Testis (tissue), 3 donors: ENCODE measurements around the gene MATR3. TPM values are rescaled to one million over a fixed set of nuclear protein-coding genes. Genes with fewer than 3 reads are reported as not detected.
"Not testable (repeated sequence)": the region's sequence is repeated elsewhere in the genome, so short reads cannot be mapped to it uniquely, and the experiment has no call there.

Experiments
- DNase-seq: peaks from one replicate; pipeline ENCODE4 v3.0.0-alpha.2; 2019
- H3K27ac ChIP-seq, 2 donors: fragments of 200-600 bp; sonication (generic); one replicate each; pipeline ENCODE4 v1.5.1; 2019
- H3K27me3 ChIP-seq: fragments of 200-600 bp; sonication (generic); one replicate; pipeline ENCODE4 v1.5.1; 2019
- H3K36me3 ChIP-seq: fragments of 200-600 bp; sonication (generic); one replicate; pipeline ENCODE4 v1.5.1; 2017; ENCODE audit warnings: low read depth; ENCODE audit errors: missing control alignments
- H3K4me1 ChIP-seq: fragments of 200-600 bp; sonication (generic); one replicate; pipeline ENCODE4 v1.5.1; 2019
- H3K4me3 ChIP-seq, 2 donors: fragments of 200-600 bp; sonication (generic); one replicate each; pipeline ENCODE4 v1.5.1; 2017 to 2019
- H3K9me3 ChIP-seq: fragments of 200-600 bp; sonication (generic); one replicate; pipeline ENCODE4 v1.5.1; 2017
- POLR2A ChIP-seq: fragments of 450-650 bp; IDR thresholded peaks from one replicate; pipeline ENCODE4 v1.6.1; 2017; ENCODE audit warnings: antibody characterized with exemption, mild to moderate bottlenecking, moderate library complexity
- WGBS, 2 donors: methylation state at CpG; one replicate each; pipeline ENCODE4 v1.1.5; 2018; 5-methylcytosine and 5-hydroxymethylcytosine counted together
- intact Hi-C: fragments of 100-400 bp; cut with DNase I; formaldehyde crosslinking; loops from one replicate; pipeline ENCODE4 v1.15.1; 2023; ENCODE audit warnings: low total_unique reads
- polyA plus RNA-seq: library from polyadenylated mRNA; stranded (reverse); fragments of 350-450 nt; fragmentation: Illumina TruSeq; extraction: RNeasy Lipid Tissue Mini Kit (QIAGEN cat#74804); gene quantifications from one replicate; pipeline ENCODE4 v1.2.3, GENCODE V29; 2014; ENCODE audit warnings: low read depth, low replicate concordance; ENCODE audit not compliant: insufficient read depth
- total RNA-seq, 2 donors: library from RNA; depleted of rRNA; stranded (reverse); fragments of >200 nt; gene quantifications; one replicate each; pipeline ENCODE4 v1.2.3, GENCODE V29; 2016
- TF ChIP-seq, protein P1 (sequence below), 3 experiments: fragments of 450-650 bp in 2 of 3; fragments of 200-600 bp in 1 of 3; sonication (generic) in 1 of 3; IDR thresholded peaks; one replicate each; pipeline ENCODE4 v1.5.1; 2016 to 2019; ENCODE audit warnings: antibody characterized with exemption in 3 of 3, mild to moderate bottlenecking in 2 of 3, moderate library complexity in 1 of 3

MATR3 gene
- total and polyA plus RNA-seq, 3 donors from 2014 or later: 174 to 248 (median 243) TPM

GRCh38 chr5:139343476-139343875 is 49.9 kb downstream of the MATR3 start:
- H3K9me3 ChIP-seq: no peaks in the 10 kb centered on the region
- H3K4me3 ChIP-seq: no peak overlapping the region
- no peak for TF ChIP-seq POLR2A
- H3K27me3 ChIP-seq: no peaks in the 10 kb centered on the region
- no peak overlapping the region for H3K27ac ChIP-seq
- WGBS, 2 donors: 55 to 57% methylated on average over 9 of the region's 9 CpGs
- intact Hi-C loops: no loop called here
- no peak for DNase-seq
- H3K4me1 ChIP-seq: peaks cover 8% of the 10 kb centered on the region
- no peaks in the 10 kb centered on the region for H3K36me3 ChIP-seq

DNA sequence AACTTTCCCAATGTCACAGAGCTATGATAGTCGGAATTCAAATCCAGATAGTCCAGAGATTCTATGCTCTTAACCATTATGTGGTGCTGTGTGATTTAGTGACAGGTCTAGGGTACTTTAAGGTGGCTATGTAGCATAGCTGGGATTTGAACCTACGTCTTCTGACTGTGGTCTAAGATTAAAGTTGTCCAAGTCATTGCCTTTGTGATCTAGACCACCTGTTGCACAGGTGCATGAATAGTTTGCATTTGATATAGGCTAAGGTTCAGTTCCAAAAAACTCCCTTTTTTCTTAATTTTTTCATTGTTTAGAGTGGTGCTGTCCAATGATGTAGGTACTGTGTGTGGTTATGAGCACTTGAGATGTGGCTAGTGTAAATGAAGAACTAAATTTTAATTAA is 50.6 kb downstream of the MATR3 start:
- Histone ChIP-seq H3K27ac (no peak overlapping the region), H3K4me3 (no peak overlapping the region), H3K36me3 (no peaks in the 10 kb centered on the region), H3K9me3 (no peaks in the 10 kb centered on the region), H3K27me3 (no peaks in the 10 kb centered on the region), H3K4me1 (peaks cover 8% of the 10 kb centered on the region)
- intact Hi-C loops: no loop called here
- 51 to 52% methylated on average over 2 of the region's 2 CpGs for WGBS, 2 donors
- no peak for DNase-seq
- TF ChIP-seq, protein P1, sequence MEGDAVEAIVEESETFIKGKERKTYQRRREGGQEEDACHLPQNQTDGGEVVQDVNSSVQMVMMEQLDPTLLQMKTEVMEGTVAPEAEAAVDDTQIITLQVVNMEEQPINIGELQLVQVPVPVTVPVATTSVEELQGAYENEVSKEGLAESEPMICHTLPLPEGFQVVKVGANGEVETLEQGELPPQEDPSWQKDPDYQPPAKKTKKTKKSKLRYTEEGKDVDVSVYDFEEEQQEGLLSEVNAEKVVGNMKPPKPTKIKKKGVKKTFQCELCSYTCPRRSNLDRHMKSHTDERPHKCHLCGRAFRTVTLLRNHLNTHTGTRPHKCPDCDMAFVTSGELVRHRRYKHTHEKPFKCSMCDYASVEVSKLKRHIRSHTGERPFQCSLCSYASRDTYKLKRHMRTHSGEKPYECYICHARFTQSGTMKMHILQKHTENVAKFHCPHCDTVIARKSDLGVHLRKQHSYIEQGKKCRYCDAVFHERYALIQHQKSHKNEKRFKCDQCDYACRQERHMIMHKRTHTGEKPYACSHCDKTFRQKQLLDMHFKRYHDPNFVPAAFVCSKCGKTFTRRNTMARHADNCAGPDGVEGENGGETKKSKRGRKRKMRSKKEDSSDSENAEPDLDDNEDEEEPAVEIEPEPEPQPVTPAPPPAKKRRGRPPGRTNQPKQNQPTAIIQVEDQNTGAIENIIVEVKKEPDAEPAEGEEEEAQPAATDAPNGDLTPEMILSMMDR (IDR thresholded peaks at IDR 0.05): no peak
- TF ChIP-seq POLR2A: no peak

GRCh38 chr5:139345442-139345841 is 51.9 kb downstream of the MATR3 start:
- DNase-seq, H3K4me1 ChIP-seq, intact Hi-C loops, H3K27me3 ChIP-seq, H3K4me3 ChIP-seq, H3K27ac ChIP-seq, H3K9me3 ChIP-seq, H3K36me3 ChIP-seq: not testable (repeated sequence)
- 87% methylated on average over 8 of the region's 8 CpGs for WGBS, 2 donors

DNA sequence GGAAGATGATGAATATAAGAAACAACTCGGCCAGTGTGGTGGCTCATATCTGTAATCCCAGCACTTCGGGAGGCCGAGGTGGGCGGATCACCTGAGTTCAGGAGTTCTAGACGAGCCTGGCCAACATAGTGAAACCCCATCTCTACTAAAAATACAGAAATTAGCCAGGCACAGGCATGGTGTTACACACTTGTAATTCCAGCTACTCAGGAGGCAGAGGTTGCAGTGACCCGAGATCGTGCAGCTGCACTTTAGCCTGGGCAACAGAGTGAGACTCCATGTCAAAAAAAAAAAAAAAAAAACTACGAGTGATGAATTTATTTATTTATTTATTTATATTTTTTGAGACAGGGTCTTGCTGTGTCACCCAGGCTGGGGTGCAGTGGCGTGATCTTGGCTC is 54.3 kb downstream of the MATR3 start:
- intact Hi-C loops, H3K4me1 ChIP-seq, H3K36me3 ChIP-seq, H3K4me3 ChIP-seq, H3K9me3 ChIP-seq, H3K27me3 ChIP-seq, DNase-seq, H3K27ac ChIP-seq: not testable (repeated sequence)
- WGBS, 2 donors: 88 to 89% methylated on average over 9 of the region's 9 CpGs

GRCh38 chr5:139354186-139354585 is 60.6 kb downstream of the MATR3 start:
- TF ChIP-seq, protein P1 (IDR thresholded peaks at IDR 0.05): no peak
- TF ChIP-seq POLR2A: no peak
- WGBS, 2 donors: 69 to 72% methylated on average over 3 of the region's 3 CpGs
- Histone ChIP-seq H3K27me3 (no peaks in the 10 kb centered on the region), H3K9me3 (no peaks in the 10 kb centered on the region), H3K4me1 (no peaks in the 10 kb centered on the region), H3K36me3 (no peaks in the 10 kb centered on the region), H3K27ac (no peak overlapping the region), H3K4me3 (no peak overlapping the region)
- no peak for DNase-seq
- intact Hi-C loops: no loop called here

GRCh38 chr5:139355900-139356299 is 62.4 kb downstream of the MATR3 start:
- H3K36me3 ChIP-seq, H3K27me3 ChIP-seq, intact Hi-C loops, H3K9me3 ChIP-seq, H3K4me3 ChIP-seq, H3K4me1 ChIP-seq, H3K27ac ChIP-seq, DNase-seq: not testable (repeated sequence)
- WGBS, 2 donors: 90 to 95% methylated on average over 8 of the region's 8 CpGs

GRCh38 chr5:139358064-139358463 is 64.5 kb downstream of the MATR3 start:
- Histone ChIP-seq H3K9me3 (no peaks in the 10 kb centered on the region), H3K4me3 (no peak overlapping the region), H3K27me3 (no peaks in the 10 kb centered on the region), H3K36me3 (no peaks in the 10 kb centered on the region), H3K4me1 (no peaks in the 10 kb centered on the region), H3K27ac (no peak overlapping the region)
- no peak for DNase-seq
- intact Hi-C loops: no loop called here
- TF ChIP-seq POLR2A: no peak
- TF ChIP-seq, protein P1 (IDR thresholded peaks at IDR 0.05): no peak
